HUES6 (cell line): Measurements from ENCODE around the gene NOTUM.
"Not testable (repeated sequence)": the region's sequence is repeated elsewhere in the genome, so short reads cannot be mapped to it uniquely, and the experiment has no call there.

Experiments
- H3K27ac ChIP-seq: 2 replicates; pipeline ENCODE4 v1.7.0; 2013; ENCODE audit warnings: low read depth, mild to moderate bottlenecking, low read length, inconsistent platforms
- H3K27me3 ChIP-seq: 2 replicates; pipeline ENCODE4 v1.6.1; 2013; ENCODE audit warnings: low read length; ENCODE audit not compliant: control insufficient read depth, insufficient read depth
- H3K36me3 ChIP-seq: 2 replicates; pipeline ENCODE4 v1.6.1; 2013; ENCODE audit warnings: low read length; ENCODE audit not compliant: control insufficient read depth, insufficient read depth
- H3K4me1 ChIP-seq: 2 replicates; pipeline ENCODE4 v1.6.1; 2013; ENCODE audit warnings: low read length; ENCODE audit not compliant: control insufficient read depth, insufficient read depth
- H3K4me3 ChIP-seq: 2 replicates; pipeline ENCODE4 v1.5.1; 2013; ENCODE audit warnings: low read depth, low read length
- H3K9ac ChIP-seq: one replicate; pipeline ENCODE4 v1.6.1; 2013; ENCODE audit warnings: mild to moderate bottlenecking, low read length
- H3K9me3 ChIP-seq: 2 replicates; pipeline ENCODE4 v1.6.1; 2013; ENCODE audit warnings: low read depth, low read length; ENCODE audit not compliant: control insufficient read depth, insufficient read depth

The NOTUM gene

GRCh38 chr17:81953443-81953842, 7.5 kb downstream of the NOTUM start:
- not testable (repeated sequence) for H3K27ac ChIP-seq, H3K9ac ChIP-seq, H3K9me3 ChIP-seq, H3K4me1 ChIP-seq, H3K4me3 ChIP-seq, H3K36me3 ChIP-seq
- peaks cover 19% of the 10 kb centered on the region for H3K27me3 ChIP-seq

GRCh38 chr17:81952792-81953228, 8.2 kb downstream of the NOTUM start:
- Histone ChIP-seq H3K9ac (no peak overlapping the region), H3K4me3 (no peak overlapping the region), H3K27me3 (peaks cover 12% of the 10 kb centered on the region), H3K9me3 (no peaks in the 10 kb centered on the region), H3K36me3 (no peaks in the 10 kb centered on the region), H3K4me1 (no peaks in the 10 kb centered on the region), H3K27ac (no peak overlapping the region)

DNA sequence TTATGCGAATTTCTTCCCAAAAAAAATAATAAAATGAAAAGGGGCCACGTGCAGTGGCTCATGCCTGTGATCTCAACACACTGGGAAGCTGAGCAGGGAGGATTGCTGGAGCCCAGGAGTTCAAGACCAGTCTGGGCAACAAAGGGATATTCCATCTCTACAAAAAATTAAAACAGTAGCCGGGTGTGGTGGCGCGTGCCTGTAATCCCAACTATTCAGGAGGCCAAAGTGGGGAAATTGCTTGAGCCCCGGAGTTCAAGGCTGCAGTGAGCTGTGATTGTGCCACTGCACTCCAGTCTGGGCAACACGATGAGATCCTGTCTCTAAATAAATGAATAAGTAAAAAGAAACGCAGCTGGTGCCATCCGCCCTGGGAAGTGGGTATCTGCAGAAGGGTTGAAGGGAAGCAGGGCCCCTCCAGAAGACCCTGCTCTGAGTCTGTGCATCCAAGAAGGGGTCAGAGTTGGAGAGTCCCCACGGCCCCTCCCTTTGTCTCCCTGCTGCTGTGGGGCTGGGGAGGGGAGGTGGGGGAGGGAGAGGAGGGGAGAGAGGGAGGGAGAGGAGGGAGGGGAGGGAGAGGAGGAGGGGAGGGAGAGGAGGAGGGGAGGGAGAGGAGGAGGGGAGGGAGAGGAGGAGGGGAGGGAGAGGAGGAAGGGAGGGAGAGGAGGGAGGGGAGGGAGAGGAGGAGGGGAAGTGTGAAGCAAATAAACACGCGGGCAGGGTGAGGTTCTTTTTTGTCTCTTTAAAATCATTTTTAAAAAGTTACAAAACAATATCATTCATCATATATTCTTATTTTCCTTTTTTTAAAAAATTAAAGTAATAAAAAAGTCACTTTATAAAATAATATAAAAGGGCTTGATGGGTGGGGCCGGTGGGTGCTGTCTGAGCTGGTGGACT, 9.0 kb downstream of the NOTUM start:
- no peak overlapping the region for H3K9ac ChIP-seq
- H3K4me3 ChIP-seq: no peak overlapping the region
- H3K36me3 ChIP-seq: no peaks in the 10 kb centered on the region
- H3K4me1 ChIP-seq: no peaks in the 10 kb centered on the region
- H3K9me3 ChIP-seq: no peaks in the 10 kb centered on the region
- H3K27ac ChIP-seq: no peak overlapping the region
- peaks cover 5% of the 10 kb centered on the region for H3K27me3 ChIP-seq

- no peaks in the 10 kb centered on the region for H3K9me3 ChIP-seq
- H3K9ac ChIP-seq: no peak overlapping the region
- no peaks in the 10 kb centered on the region for H3K4me1 ChIP-seq
- no peaks in the 10 kb centered on the region; the same call in 1 of the 2 replicates for H3K27me3 ChIP-seq
- H3K27ac ChIP-seq: no peak overlapping the region
- H3K4me3 ChIP-seq: no peak overlapping the region
- H3K36me3 ChIP-seq: no peaks in the 10 kb centered on the region
Measured at GRCh38 chr17:81950501-81950900, 10.5 kb downstream of the NOTUM start.

DNA sequence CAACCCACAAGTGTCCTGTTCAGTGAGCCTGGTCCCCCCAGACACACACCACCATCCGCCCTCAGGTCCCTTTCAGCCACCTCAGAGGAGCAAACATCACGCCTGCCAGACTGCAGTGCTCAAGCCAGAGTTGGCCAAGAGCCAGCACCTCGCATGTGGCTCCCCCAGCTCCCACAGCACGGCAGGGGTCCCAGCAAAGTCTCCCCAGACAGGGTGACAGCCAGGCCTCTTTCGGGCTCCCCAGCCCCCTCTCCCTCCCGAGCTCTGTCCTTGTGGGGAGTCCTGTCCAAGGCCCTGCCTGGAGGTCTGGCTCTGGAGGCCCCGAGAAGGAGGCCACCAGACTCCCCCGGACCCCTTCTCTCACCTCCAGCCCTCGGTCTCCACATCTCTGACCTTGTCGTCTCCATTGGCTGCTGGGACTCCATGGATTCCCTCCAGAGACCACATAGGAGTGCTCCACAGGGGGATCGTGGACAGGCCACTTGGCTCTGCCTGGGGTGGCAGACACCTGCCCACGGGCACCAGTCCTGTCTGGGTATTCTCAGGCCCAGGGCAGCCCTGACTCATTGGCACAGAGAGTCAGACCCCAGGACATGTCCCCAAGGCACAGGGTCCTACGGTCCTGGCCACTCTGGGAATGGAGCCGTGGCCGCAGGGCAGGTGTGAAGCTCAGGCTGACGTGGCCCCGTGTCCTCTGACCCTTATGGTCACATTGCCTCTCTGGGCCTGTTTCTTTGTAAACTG, 12.2 kb downstream of the NOTUM start:
- H3K36me3 ChIP-seq: no peaks in the 10 kb centered on the region
- H3K27me3 ChIP-seq: no peaks in the 10 kb centered on the region
- H3K4me3 ChIP-seq: no peak overlapping the region
- H3K9me3 ChIP-seq: no peaks in the 10 kb centered on the region
- H3K9ac ChIP-seq: no peak overlapping the region
- no peaks in the 10 kb centered on the region for H3K4me1 ChIP-seq
- no peak overlapping the region for H3K27ac ChIP-seq

- no peak within 1 kb of the TSS for H3K27ac ChIP-seq
Measured at GRCh38 chr17:81947189-81947588, 13.8 kb downstream of the NOTUM start, which contains the start of gene MYADML2. TSS of gene MYADML2 (minus strand) at chr17:81947233. CDS start at chr17:81941741, 5,492 bp downstream.

GRCh38 chr17:81944858-81945257, 16.1 kb downstream of the NOTUM start:
- Histone ChIP-seq H3K27ac (no peak overlapping the region), H3K36me3 (no peaks in the 10 kb centered on the region), H3K4me1 (peaks cover 9% of the 10 kb centered on the region; the same call in 1 of the 2 replicates), H3K9ac (no peak overlapping the region), H3K4me3 (no peak overlapping the region), H3K27me3 (peaks cover 10% of the 10 kb centered on the region; the same call in 1 of the 2 replicates), H3K9me3 (no peaks in the 10 kb centered on the region)

More at GRCh38 chr17:81947189-81947588, 13.8 kb downstream of the NOTUM start, which contains the start of gene MYADML2:
- H3K36me3 ChIP-seq: no peaks in the 10 kb centered on the region
- H3K9me3 ChIP-seq: no peaks in the 10 kb centered on the region
- H3K4me1 ChIP-seq: peaks cover under 1% of the 10 kb centered on the region; the same call in 1 of the 2 replicates
- no peaks in the 10 kb centered on the region for H3K27me3 ChIP-seq
- H3K4me3 ChIP-seq: no peak within 1 kb of the TSS
- H3K9ac ChIP-seq: no peak within 1 kb of the TSS

GRCh38 chr17:81942167-81942553, 18.8 kb downstream of the NOTUM start:
- peaks cover 9% of the 10 kb centered on the region; the same call in 1 of the 2 replicates for H3K4me1 ChIP-seq
- peaks cover 22% of the 10 kb centered on the region; the same call in 1 of the 2 replicates for H3K27me3 ChIP-seq
- H3K27ac ChIP-seq: no peak overlapping the region
- no peaks in the 10 kb centered on the region for H3K36me3 ChIP-seq
- no peak overlapping the region for H3K4me3 ChIP-seq
- no peaks in the 10 kb centered on the region for H3K9me3 ChIP-seq
- no peak overlapping the region for H3K9ac ChIP-seq

GRCh38 chr17:81941484-81942166, 19.4 kb downstream of the NOTUM start:
- Histone ChIP-seq H3K27me3 (peaks cover 22% of the 10 kb centered on the region; the same call in 1 of the 2 replicates), H3K4me3 (no peak overlapping the region), H3K27ac (no peak overlapping the region), H3K36me3 (no peaks in the 10 kb centered on the region), H3K9ac (no peak overlapping the region), H3K9me3 (no peaks in the 10 kb centered on the region), H3K4me1 (peaks cover 9% of the 10 kb centered on the region; the same call in 1 of the 2 replicates)

DNA sequence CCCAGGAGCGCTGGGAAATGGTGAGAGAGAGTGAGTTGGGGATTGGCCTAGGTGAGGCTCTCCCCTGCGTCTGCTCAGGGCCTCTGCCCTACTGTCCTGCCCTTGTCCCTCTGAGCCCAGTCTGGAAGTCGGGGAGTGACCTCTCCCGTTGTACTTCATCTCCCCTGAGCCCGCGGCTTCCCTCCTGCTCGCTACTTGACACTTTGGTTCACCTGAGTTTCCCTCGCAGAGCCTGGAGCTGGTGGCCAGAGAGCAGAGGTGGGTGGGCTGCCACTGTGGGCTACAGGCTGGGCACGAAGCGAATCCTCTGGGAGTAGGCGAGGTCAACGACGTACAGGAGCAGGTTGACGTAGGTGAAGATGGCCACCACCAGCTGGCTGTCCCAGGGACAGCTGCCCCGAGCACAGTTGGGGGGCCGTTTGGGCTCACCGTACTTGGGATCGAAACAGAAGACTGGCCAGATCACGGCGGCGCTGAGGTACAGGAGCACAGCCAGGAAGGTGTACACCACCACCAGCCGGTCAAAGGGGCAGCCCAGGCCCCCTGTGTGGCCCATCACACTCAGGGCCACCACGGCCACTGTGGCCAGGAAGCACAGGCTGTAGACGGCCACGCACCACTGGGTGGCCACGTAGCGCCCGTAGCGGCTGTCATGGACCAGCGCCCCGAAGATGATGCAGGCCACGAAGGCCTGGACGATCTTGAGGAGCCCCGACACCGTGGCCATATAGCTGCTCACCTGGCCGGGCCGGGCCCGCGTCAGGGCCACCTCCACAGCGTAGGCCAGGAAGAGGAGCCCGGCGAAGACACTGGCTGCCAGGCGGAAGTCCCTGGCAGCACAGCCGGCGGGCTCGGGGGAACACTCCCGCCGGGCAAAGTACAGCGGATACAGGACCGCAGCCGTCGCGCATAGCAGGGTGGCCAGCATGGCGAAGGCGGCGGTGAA, 20.2 kb downstream of the NOTUM start:
- Histone ChIP-seq H3K9me3 (no peaks in the 10 kb centered on the region), H3K4me1 (peaks cover 12% of the 10 kb centered on the region; the same call in 1 of the 2 replicates), H3K9ac (no peak overlapping the region), H3K36me3 (no peaks in the 10 kb centered on the region), H3K27me3 (peaks cover 22% of the 10 kb centered on the region; the same call in 1 of the 2 replicates), H3K4me3 (no peak overlapping the region), H3K27ac (no peak overlapping the region)
